DOHH2 (cell line): Measurements from ENCODE around the gene FAM227B.
"Not testable (repeated sequence)": the region's sequence is repeated elsewhere in the genome, so short reads cannot be mapped to it uniquely, and the experiment has no call there.

Experiments
- CTCF ChIP-seq: fragments of 200-600 bp; sonication (generic); IDR thresholded peaks from one replicate; pipeline ENCODE4 v1.5.1; 2014; ENCODE audit warnings: antibody characterized with exemption, mild to moderate bottlenecking, low read depth, low read length; ENCODE audit not compliant: poor library complexity, severe bottlenecking
- EZH2phosphoT487 ChIP-seq: fragments of 200-600 bp; sonication (generic); IDR thresholded peaks from 2 replicates; pipeline ENCODE4 v1.6.1; 2017; ENCODE audit warnings: borderline replicate concordance, mild to moderate bottlenecking, antibody characterized with exemption, low read length, moderate library complexity, mixed read lengths

GRCh38 chr15:49612240-49612639 is 8.4 kb downstream of the FAM227B start:
- not testable (repeated sequence) for TF ChIP-seq CTCF, EZH2phosphoT487
